Calu3 (cell line): Measurements from ENCODE around the gene PSMB2. TPM values are rescaled to one million over a fixed set of nuclear protein-coding genes. Genes with fewer than 3 reads are reported as not detected.
A peak's percentile ranks its signal among the peaks of the same experiment; 100 is the strongest.

ENCODE experiments used
- BruUV-seq: library from RNA; stranded (reverse); fragments of 400-500 nt; replicated peaks from 2 replicates; lab custom pipeline; 2021; lab: Mats Ljungman, UMichigan
- CTCF ChIA-PET: fragments of 300-600 bp; sonication (Branson Sonifier 250); formaldehyde crosslinking; loops from one replicate; lab custom pipeline; 2022; ENCODE audit warnings: antibody characterized with exemption; lab: Charles Lee
- DNase-seq: peaks from one replicate; pipeline ENCODE4 v3.0.0; 2022
- H3K27ac Mint-ChIP-seq: one replicate; pipeline ENCODE4 v1.8.0; 2022; ENCODE audit warnings: mixed read lengths; ENCODE audit not compliant: unreplicated experiment
- H3K27me3 Mint-ChIP-seq: one replicate; pipeline ENCODE4 v1.8.0; 2022; ENCODE audit warnings: mixed read lengths; ENCODE audit not compliant: unreplicated experiment
- H3K36me3 Mint-ChIP-seq: one replicate; pipeline ENCODE4 v1.8.0; 2022; ENCODE audit warnings: mild to moderate bottlenecking, moderate library complexity, mixed read lengths; ENCODE audit not compliant: insufficient read depth, unreplicated experiment
- H3K4me1 Mint-ChIP-seq: one replicate; pipeline ENCODE4 v1.8.0; 2022; ENCODE audit warnings: mild to moderate bottlenecking, low read depth, mixed read lengths; ENCODE audit not compliant: unreplicated experiment
- H3K4me3 Mint-ChIP-seq: one replicate; pipeline ENCODE4 v1.8.0; 2022; ENCODE audit warnings: mild to moderate bottlenecking, low read depth, moderate library complexity, mixed read lengths; ENCODE audit not compliant: unreplicated experiment
- H3K9me3 Mint-ChIP-seq: one replicate; pipeline ENCODE4 v1.8.0; 2022; ENCODE audit warnings: low read depth, mixed read lengths; ENCODE audit not compliant: unreplicated experiment
- intact Hi-C: fragments of 100-400 bp; cut with micrococcal nuclease; formaldehyde crosslinking; loops from one replicate; pipeline ENCODE4 v1.10.0; 2022; ENCODE audit not compliant: unreplicated experiment
- total RNA-seq: library from RNA; stranded (reverse); gene quantifications from 2 replicates; pipeline ENCODE4 v1.2.3, GENCODE V29; 2022
- TF ChIP-seq, protein P1 (sequence below): fragments of 200-600 bp; IDR thresholded peaks from one replicate; pipeline ENCODE4 v1.8.0; 2022; ENCODE audit warnings: antibody characterized with exemption; ENCODE audit not compliant: unreplicated experiment

Gene PSMB2
- total RNA-seq, 1 experiment from 2014 or later = 109 TPM

DNA sequence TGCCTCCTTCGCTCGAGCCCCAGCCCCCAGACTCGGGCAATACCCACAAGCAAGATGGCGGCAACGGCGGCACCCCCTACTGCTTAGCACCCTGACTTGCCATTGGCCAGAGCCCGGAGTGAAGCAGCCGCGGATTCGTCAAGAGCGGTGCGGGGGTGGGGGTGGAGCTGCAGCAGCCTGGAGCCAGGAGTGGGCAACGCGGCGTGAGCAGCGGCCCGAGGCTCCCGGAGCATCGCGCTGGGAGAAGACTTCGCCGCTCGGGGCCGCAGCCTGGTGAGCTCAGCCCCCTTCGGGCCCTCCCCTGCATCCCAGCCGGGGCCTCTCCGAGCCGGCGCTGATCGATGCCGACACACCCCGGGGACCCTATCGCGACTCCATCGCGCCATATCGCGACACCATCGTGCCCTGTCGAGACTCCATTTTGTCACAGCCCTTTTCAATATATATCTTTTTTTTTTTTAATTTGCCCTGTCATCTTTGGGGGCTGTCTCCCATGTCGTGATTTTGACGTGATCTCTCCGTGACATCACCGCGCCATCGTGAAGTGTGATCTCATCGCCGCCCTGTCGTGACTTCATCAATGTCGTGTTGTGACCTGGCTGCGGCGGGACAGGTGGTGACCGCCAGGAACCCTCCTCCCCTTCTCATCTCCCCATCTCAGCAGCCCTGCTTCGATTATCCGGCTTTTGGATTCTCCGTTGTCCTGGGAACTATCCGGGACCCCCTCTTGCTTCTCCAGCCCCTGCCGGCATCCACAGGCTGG is 83.5 kb downstream of the PSMB2 start, which contains the start of gene NCDN:
Gene NCDN (plus strand): TSS at position 189 of the 763 bp plus-strand sequence. CDS start 392 bp downstream, at position 581.
- peak; percentile 96 for DNase-seq
- no peaks in the 10 kb centered on the region for H3K9me3 Mint-ChIP-seq
- CTCF ChIA-PET = interaction anchor here (0.6 to 2.6 kb wide), 5 partner anchors 15 to 212 kb away, joined by 3 to 20 read pairs (median 3); partner anchors contain the start of genes CLSPN and TFAP2E
- H3K36me3 Mint-ChIP-seq = peaks cover 50% of the 10 kb centered on the region
- peak within 1 kb of the TSS; percentile 93 for H3K27ac Mint-ChIP-seq
- BruUV-seq = TSS peak; percentile 72
- H3K4me3 Mint-ChIP-seq = peak within 1 kb of the TSS; percentile 96
- peaks cover 23% of the 10 kb centered on the region for H3K4me1 Mint-ChIP-seq
- H3K27me3 Mint-ChIP-seq = no peaks in the 10 kb centered on the region
- TF ChIP-seq, protein P1, sequence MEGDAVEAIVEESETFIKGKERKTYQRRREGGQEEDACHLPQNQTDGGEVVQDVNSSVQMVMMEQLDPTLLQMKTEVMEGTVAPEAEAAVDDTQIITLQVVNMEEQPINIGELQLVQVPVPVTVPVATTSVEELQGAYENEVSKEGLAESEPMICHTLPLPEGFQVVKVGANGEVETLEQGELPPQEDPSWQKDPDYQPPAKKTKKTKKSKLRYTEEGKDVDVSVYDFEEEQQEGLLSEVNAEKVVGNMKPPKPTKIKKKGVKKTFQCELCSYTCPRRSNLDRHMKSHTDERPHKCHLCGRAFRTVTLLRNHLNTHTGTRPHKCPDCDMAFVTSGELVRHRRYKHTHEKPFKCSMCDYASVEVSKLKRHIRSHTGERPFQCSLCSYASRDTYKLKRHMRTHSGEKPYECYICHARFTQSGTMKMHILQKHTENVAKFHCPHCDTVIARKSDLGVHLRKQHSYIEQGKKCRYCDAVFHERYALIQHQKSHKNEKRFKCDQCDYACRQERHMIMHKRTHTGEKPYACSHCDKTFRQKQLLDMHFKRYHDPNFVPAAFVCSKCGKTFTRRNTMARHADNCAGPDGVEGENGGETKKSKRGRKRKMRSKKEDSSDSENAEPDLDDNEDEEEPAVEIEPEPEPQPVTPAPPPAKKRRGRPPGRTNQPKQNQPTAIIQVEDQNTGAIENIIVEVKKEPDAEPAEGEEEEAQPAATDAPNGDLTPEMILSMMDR = no peak
- intact Hi-C loops = loop anchor here (2.0 kb wide), 1 partner anchor 107 kb away; no protein-coding TSS in a partner anchor

DNA sequence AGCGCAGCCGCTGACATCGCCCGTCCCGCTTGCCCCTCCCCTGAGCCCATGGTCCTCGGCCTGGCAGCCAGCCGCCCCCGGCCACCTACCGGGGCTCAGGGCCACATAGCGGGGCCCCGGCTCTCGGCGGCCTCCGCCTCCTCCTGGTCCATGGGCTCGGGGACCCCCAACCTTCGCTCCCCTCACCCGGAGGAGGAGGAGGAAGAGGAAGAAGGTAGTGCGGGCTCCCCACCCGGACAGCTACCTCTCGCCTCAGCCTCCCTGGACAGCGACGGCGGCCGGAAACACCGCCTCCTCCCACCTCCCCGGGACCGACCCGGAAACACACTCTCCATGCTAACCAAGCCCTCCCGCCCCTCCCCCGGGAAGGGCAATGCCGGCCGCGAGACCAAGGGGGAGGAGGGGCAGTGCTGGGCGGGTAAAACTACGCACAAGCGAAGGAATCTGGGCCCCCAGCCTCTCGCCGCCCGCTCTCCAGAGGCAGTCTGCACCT is 84.2 kb downstream of the PSMB2 start, which contains the start of gene KIAA0319L:
Gene KIAA0319L (minus strand): TSS at position 286 of the 493 bp plus-strand sequence. CDS start 2,912 bp downstream, outside the sequence.
- peaks cover 49% of the 10 kb centered on the region for H3K36me3 Mint-ChIP-seq
- TF ChIP-seq, protein P1 = no peak
- intact Hi-C loops = loop anchor here (2.0 kb wide), 1 partner anchor 106 kb away; no protein-coding TSS in a partner anchor
- H3K4me3 Mint-ChIP-seq = peak within 1 kb of the TSS; percentile 96
- H3K9me3 Mint-ChIP-seq = no peaks in the 10 kb centered on the region
- peak within 1 kb of the TSS; percentile 93 for H3K27ac Mint-ChIP-seq
- BruUV-seq = no TSS peak
- H3K27me3 Mint-ChIP-seq = no peaks in the 10 kb centered on the region
- H3K4me1 Mint-ChIP-seq = peaks cover 23% of the 10 kb centered on the region
- CTCF ChIA-PET = interaction anchor here (0.6 to 2.6 kb wide), 7 partner anchors 10 to 213 kb away, joined by 3 to 20 read pairs (median 3); partner anchors contain the start of genes CLSPN and TFAP2E
- DNase-seq = peak; percentile 88

DNA sequence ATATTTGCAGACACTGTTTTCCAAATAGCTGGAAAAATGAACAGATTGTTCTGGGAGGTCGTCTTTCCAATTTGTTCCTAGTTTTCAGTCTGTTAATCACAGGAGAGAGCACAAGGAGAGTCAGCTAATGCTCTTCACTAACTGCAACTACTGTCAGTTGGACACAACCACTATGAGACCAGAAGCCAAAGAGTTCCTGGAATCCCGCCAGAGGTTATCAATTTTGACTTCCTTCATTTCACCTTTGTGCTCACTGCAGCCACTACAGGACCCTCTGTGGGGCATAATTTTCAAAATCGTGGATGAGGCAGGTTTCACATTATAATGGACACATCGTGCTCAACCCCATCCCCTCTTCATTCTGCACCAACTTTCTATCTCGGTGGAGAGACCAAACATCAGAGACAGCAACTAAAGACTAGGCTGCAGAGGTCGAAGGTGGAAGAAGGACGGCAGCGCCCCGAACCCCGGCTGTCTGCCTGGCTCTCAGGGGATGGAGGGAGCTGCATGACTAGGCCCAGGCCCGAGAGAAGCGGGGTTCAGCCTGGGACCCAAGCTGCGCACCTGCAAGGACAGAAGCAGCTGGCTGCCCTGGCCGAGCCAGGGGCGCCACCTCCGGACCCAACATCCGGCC is 84.7 kb downstream of the PSMB2 start:
- Mint-ChIP-seq H3K27me3 (no peaks in the 10 kb centered on the region), H3K4me1 (peaks cover 23% of the 10 kb centered on the region), H3K36me3 (peaks cover 52% of the 10 kb centered on the region), H3K27ac (peak overlapping the region; percentile 93), H3K4me3 (peak overlapping the region; percentile 96), H3K9me3 (no peaks in the 10 kb centered on the region)
- CTCF ChIA-PET = interaction anchor here (0.6 to 2.6 kb wide), 6 partner anchors 8 to 106 kb away, joined by 3 to 20 read pairs (median 3); partner anchors contain the start of gene TFAP2E
- TF ChIP-seq, protein P1 = no peak
- BruUV-seq = TSS peak; percentile 24
- intact Hi-C loops = loop anchor here (2.0 kb wide), 1 partner anchor 106 kb away; no protein-coding TSS in a partner anchor
- no peak for DNase-seq
